ENCODE measurements around the gene DOCK2. TPM values are rescaled to one million over a fixed set of nuclear protein-coding genes. Genes with fewer than 3 reads are reported as not detected.
"Not testable (repeated sequence)": the region's sequence is repeated elsewhere in the genome, so short reads cannot be mapped to it uniquely, and the experiment has no call there.

DOCK2 gene
- total RNA-seq, 1 experiment from 2014 or later, result 2.2 TPM

DNA sequence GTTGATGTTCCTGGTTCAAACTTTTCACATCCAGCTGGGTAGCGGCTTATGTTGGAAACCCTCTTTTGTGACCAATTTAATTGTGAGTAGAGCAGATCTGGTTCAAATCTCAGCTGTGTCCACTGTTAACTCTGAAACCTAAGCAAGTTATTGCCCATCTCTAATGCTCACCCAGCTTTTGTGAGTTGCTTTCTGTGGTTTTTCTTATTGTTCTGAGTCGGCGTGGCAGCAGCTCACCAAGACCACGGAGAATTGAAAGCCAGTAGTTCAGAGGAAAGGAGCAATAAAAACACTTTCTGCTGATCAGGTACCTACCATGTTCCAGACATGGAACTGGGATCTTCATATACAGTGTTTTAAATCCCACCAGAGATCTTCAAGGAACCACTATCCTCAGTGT lies 114.4 kb downstream of the DOCK2 start:
- Histone ChIP-seq H3K36me3 (ENCODE audit: insufficient read depth, low read length, poor library complexity, severe bottlenecking) (no peaks in the 10 kb centered on the region), H3K4me1 (ENCODE audit: insufficient read depth, low read length, poor library complexity, severe bottlenecking) (no peaks in the 10 kb centered on the region)
- no TSS peak for BruUV-seq (replicated peaks)

DNA sequence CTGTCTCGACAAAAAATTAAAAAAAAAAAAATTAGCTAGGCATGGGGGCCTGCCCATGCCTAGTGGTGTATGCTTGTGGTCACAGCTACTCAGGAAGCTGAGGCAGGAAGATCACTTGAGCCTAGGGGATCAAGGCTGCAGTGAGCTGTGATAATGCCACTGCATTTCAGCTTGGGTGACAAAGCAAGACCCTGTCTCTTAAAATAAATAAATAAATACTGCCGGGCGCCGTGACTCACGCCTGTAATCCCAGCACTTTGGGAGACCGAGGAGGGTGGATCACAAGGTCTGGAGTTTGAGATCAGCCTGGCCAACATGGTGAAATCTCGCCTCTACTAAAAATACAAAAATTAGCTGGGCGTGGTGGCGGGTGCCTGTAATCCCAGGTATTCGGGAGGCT lies 115.5 kb downstream of the DOCK2 start:
- H3K36me3 ChIP-seq (ENCODE audit: insufficient read depth, low read length, poor library complexity, severe bottlenecking); H3K4me3 ChIP-seq (ENCODE audit: low read depth, low read length, poor library complexity, severe bottlenecking); H3K27ac ChIP-seq (ENCODE audit: low read depth, low read length, poor library complexity, severe bottlenecking); intact Hi-C loops (cut with micrococcal nuclease; ENCODE audit: unreplicated experiment); H3K4me1 ChIP-seq (ENCODE audit: insufficient read depth, low read length, poor library complexity, severe bottlenecking); H3K9me3 ChIP-seq (ENCODE audit: low read depth, low read length, poor library complexity, severe bottlenecking); H3K27me3 ChIP-seq (replicated peaks; ENCODE audit: insufficient read depth, low read depth, low read length, poor library complexity); CTCF ChIA-PET; BruUV-seq (replicated peaks); DNase-seq (ENCODE audit: low spot score); POLR2A ChIA-PET (ENCODE audit: low non-redundant PET): not testable (repeated sequence)

More for the DNA sequence above, 114.4 kb downstream of the DOCK2 start:
- ChIA-PET POLR2A (ENCODE audit: low non-redundant PET) (no interaction called here), CTCF (no interaction called here)
- no peaks in the 10 kb centered on the region for H3K27me3 ChIP-seq (replicated peaks; ENCODE audit: insufficient read depth, low read depth, low read length, poor library complexity)
- no peak for DNase-seq (ENCODE audit: low spot score)
- TF ChIP-seq, protein P1, sequence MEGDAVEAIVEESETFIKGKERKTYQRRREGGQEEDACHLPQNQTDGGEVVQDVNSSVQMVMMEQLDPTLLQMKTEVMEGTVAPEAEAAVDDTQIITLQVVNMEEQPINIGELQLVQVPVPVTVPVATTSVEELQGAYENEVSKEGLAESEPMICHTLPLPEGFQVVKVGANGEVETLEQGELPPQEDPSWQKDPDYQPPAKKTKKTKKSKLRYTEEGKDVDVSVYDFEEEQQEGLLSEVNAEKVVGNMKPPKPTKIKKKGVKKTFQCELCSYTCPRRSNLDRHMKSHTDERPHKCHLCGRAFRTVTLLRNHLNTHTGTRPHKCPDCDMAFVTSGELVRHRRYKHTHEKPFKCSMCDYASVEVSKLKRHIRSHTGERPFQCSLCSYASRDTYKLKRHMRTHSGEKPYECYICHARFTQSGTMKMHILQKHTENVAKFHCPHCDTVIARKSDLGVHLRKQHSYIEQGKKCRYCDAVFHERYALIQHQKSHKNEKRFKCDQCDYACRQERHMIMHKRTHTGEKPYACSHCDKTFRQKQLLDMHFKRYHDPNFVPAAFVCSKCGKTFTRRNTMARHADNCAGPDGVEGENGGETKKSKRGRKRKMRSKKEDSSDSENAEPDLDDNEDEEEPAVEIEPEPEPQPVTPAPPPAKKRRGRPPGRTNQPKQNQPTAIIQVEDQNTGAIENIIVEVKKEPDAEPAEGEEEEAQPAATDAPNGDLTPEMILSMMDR (conservative IDR thresholded peaks at IDR 0.05; ENCODE audit: low read depth, low read length), result no peak
- TF ChIP-seq EZH2 (IDR thresholded peaks at IDR 0.05; ENCODE audit: borderline replicate concordance, low read depth, low read length, poor library complexity, severe bottlenecking), result no peak
- no peak overlapping the region for H3K4me3 ChIP-seq (ENCODE audit: low read depth, low read length, poor library complexity, severe bottlenecking)
- no peaks in the 10 kb centered on the region for H3K9me3 ChIP-seq (ENCODE audit: low read depth, low read length, poor library complexity, severe bottlenecking)
- H3K27ac ChIP-seq (ENCODE audit: low read depth, low read length, poor library complexity, severe bottlenecking), result no peak overlapping the region
- intact Hi-C loops (cut with micrococcal nuclease; ENCODE audit: unreplicated experiment), result no loop called here

DNA sequence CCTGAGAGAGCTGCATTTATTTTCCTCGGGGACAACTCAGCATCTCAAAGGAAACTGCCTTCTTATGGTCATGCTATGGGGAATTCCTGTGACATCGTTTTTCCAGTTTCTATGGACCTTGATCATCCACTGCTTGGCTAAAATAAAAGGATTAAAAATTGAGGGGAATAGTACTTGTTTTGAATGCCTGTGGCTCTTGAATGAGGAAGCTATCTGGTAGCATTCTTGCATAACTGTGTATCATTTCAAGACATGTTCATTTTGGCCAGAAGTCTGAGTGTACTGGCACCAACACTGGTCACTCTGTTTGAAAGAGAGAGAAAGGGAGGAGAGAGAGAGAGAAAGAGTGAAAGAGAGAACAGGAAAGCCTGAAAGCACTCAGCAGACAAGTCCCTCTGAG lies 116.7 kb downstream of the DOCK2 start:
- CTCF ChIA-PET, result no interaction called here
- Histone ChIP-seq H3K27ac (ENCODE audit: low read depth, low read length, poor library complexity, severe bottlenecking) (no peak overlapping the region), H3K4me3 (ENCODE audit: low read depth, low read length, poor library complexity, severe bottlenecking) (no peak overlapping the region), H3K4me1 (ENCODE audit: insufficient read depth, low read length, poor library complexity, severe bottlenecking) (no peaks in the 10 kb centered on the region), H3K9me3 (ENCODE audit: low read depth, low read length, poor library complexity, severe bottlenecking) (no peaks in the 10 kb centered on the region), H3K36me3 (ENCODE audit: insufficient read depth, low read length, poor library complexity, severe bottlenecking) (no peaks in the 10 kb centered on the region), H3K27me3 (replicated peaks; ENCODE audit: insufficient read depth, low read depth, low read length, poor library complexity) (no peaks in the 10 kb centered on the region)
- no peak for TF ChIP-seq EZH2 (IDR thresholded peaks at IDR 0.05; ENCODE audit: borderline replicate concordance, low read depth, low read length, poor library complexity, severe bottlenecking)
- TF ChIP-seq, protein P1 (conservative IDR thresholded peaks at IDR 0.05; ENCODE audit: low read depth, low read length), result no peak
- BruUV-seq (replicated peaks), result no TSS peak
- intact Hi-C loops (cut with micrococcal nuclease; ENCODE audit: unreplicated experiment), result no loop called here
- POLR2A ChIA-PET (ENCODE audit: low non-redundant PET), result no interaction called here
- DNase-seq (ENCODE audit: low spot score), result no peak

DNA sequence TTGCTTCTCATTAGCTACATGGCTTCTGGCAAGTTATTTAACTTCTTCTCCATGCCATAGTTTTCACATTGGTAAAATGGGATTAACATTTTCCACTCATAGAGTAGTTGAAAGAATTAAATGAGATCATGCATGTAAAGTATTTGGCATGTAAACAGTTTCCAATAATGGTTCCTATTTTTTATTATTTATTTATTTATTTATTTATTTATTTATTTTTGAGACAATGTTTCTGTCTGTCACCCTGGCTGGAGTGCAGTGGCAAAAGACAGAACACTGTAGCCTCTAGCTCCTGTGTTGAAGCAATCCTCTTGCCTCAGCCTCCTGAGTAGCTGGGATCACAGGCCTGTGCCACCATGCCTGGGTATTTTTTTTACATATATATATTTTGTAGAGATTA lies 117.7 kb downstream of the DOCK2 start:
- BruUV-seq (replicated peaks), result no TSS peak
- DNase-seq (ENCODE audit: low spot score), result no peak
- TF ChIP-seq EZH2 (IDR thresholded peaks at IDR 0.05; ENCODE audit: borderline replicate concordance, low read depth, low read length, poor library complexity, severe bottlenecking), result no peak
- TF ChIP-seq, protein P1 (conservative IDR thresholded peaks at IDR 0.05; ENCODE audit: low read depth, low read length), result no peak
- H3K27ac ChIP-seq (ENCODE audit: low read depth, low read length, poor library complexity, severe bottlenecking), result no peak overlapping the region
- CTCF ChIA-PET, result no interaction called here
- H3K4me1 ChIP-seq (ENCODE audit: insufficient read depth, low read length, poor library complexity, severe bottlenecking), result no peaks in the 10 kb centered on the region
- intact Hi-C loops (cut with micrococcal nuclease; ENCODE audit: unreplicated experiment), result no loop called here
- H3K4me3 ChIP-seq (ENCODE audit: low read depth, low read length, poor library complexity, severe bottlenecking), result no peak overlapping the region
- no peaks in the 10 kb centered on the region for H3K27me3 ChIP-seq (replicated peaks; ENCODE audit: insufficient read depth, low read depth, low read length, poor library complexity)
- no peaks in the 10 kb centered on the region for H3K9me3 ChIP-seq (ENCODE audit: low read depth, low read length, poor library complexity, severe bottlenecking)
- POLR2A ChIA-PET (ENCODE audit: low non-redundant PET), result no interaction called here
- no peaks in the 10 kb centered on the region for H3K36me3 ChIP-seq (ENCODE audit: insufficient read depth, low read length, poor library complexity, severe bottlenecking)

Measured in A673 (cell line).